Psoas muscle (tissue), 8 donors: ENCODE measurements around the gene DNAJB12. TPM values are rescaled to one million over a fixed set of nuclear protein-coding genes. Genes with fewer than 3 reads are reported as not detected.

Experiments used
- ATAC-seq, 4 donors: fragments of 200-7000 bp; cut with Tn5 transposase; one replicate each; pipeline ENCODE4 v1.9.1; 2020; ENCODE audit warnings: moderate library complexity in 3 of 4, mild to moderate bottlenecking in 2 of 4
- DNase-seq, 2 donors: peaks; one replicate each; pipeline ENCODE4 v3.0.0-alpha.2; 2020
- H3K27ac ChIP-seq: fragments of 200-600 bp; one replicate; pipeline ENCODE4 v1.8.0; 2022
- H3K27me3 ChIP-seq, 3 donors: fragments of 200-600 bp in 1 of 3; one replicate each; pipeline versions ENCODE4 v1.6.1 to v1.8.0; 2013 to 2022; ENCODE audit warnings: low read length in 2 of 3, mild to moderate bottlenecking in 2 of 3, moderate library complexity in 1 of 3; ENCODE audit not compliant: insufficient read depth in 3 of 3
- H3K36me3 ChIP-seq, 2 donors: fragments of 200-600 bp in 1 of 2; one replicate each; pipeline versions ENCODE4 v1.6.1 to v1.8.0; 2013 to 2022; ENCODE audit warnings: low read depth in 1 of 2, mild to moderate bottlenecking in 1 of 2, moderate library complexity in 1 of 2; ENCODE audit not compliant: insufficient read depth in 1 of 2
- H3K4me1 ChIP-seq: fragments of 200-600 bp; one replicate; pipeline ENCODE4 v1.8.0; 2022
- H3K4me3 ChIP-seq: fragments of 200-600 bp; one replicate; pipeline ENCODE4 v1.8.0; 2022; ENCODE audit warnings: mild to moderate bottlenecking
- H3K9me3 ChIP-seq: fragments of 200-600 bp; one replicate; pipeline ENCODE4 v1.8.0; 2022
- CTCF ChIP-seq: fragments of 200-600 bp; IDR thresholded peaks from one replicate; pipeline ENCODE4 v1.8.0; 2022; ENCODE audit warnings: antibody characterized with exemption
- WGBS, 3 donors: extraction: QIAGEN DNeasy Blood & Tissue Kit; methylation state at CpG; one replicate each; pipeline versions ENCODE4 v1.1.6 to v1.1.7; 2013; 5-methylcytosine and 5-hydroxymethylcytosine counted together
- intact Hi-C, 2 donors: fragments of 100-400 bp; cut with DNase I; formaldehyde crosslinking; loops; one replicate each; pipeline versions ENCODE4 v1.11.0 to v1.14.2; 2022
- polyA plus RNA-seq, 3 donors: library from polyadenylated mRNA; stranded (reverse); fragments of 200-250 nt; gene quantifications; one replicate each; pipeline ENCODE4 v1.2.3, GENCODE V29; 2013
- total RNA-seq, 4 donors: library from RNA; stranded (reverse); fragmentation: NEBNext Ultra II Directional in 2 of 4; extraction: Animal tissue kit (Norgen Biotek cat#: 25700) in 2 of 4; gene quantifications; one replicate each; pipeline versions ENCODE4 v1.2.1 to v1.2.4, GENCODE V29; 2021 to 2023
- donor health status: healthy with polysubstance abuse.
- donor health status: DM: no; HTN: no; CAD: no; lungs with moderate emphysema.
- donor health status: Bipolar disorder and iron deficiency.
- donor health status: healthy.
- donor health status: DM: yes; HTN: yes; CAD: no.
- donor health status: DM: no; HTN: no; CAD: no.
- donor health status: DM: no; HTN: no; CAD: no.
- donor health status: DM: yes; HTN: yes; CAD: no.

Gene DNAJB12
- total and polyA plus RNA-seq, 7 donors, result 22.1 to 38.7 (median 24.9) TPM

- ATAC-seq (peak; percentile 15 to 59 (median 38)), DNase-seq (peak; percentile 87 to 93)
- intact Hi-C loops, result loop anchor here (2.0 to 10.0 kb wide), 5 partner anchors 204 to 382 kb away; no protein-coding TSS in a partner anchor
- Histone ChIP-seq H3K4me3 (no peak overlapping the region), H3K9me3 (no peaks in the 10 kb centered on the region), H3K27ac (peak overlapping the region; percentile 96), H3K27me3 (no peaks in the 10 kb centered on the region), H3K36me3 (peaks cover 0 to 57% of the 10 kb centered on the region in 2 donors), H3K4me1 (peaks cover 54% of the 10 kb centered on the region)
- peak; percentile 95 for TF ChIP-seq CTCF
- 19 to 30% (median 22%) methylated on average over 5 of the region's 5 CpGs for WGBS, 3 donors
Measured at GRCh38 chr10:72337039-72337629, 17.6 kb downstream of the DNAJB12 start.

DNA sequence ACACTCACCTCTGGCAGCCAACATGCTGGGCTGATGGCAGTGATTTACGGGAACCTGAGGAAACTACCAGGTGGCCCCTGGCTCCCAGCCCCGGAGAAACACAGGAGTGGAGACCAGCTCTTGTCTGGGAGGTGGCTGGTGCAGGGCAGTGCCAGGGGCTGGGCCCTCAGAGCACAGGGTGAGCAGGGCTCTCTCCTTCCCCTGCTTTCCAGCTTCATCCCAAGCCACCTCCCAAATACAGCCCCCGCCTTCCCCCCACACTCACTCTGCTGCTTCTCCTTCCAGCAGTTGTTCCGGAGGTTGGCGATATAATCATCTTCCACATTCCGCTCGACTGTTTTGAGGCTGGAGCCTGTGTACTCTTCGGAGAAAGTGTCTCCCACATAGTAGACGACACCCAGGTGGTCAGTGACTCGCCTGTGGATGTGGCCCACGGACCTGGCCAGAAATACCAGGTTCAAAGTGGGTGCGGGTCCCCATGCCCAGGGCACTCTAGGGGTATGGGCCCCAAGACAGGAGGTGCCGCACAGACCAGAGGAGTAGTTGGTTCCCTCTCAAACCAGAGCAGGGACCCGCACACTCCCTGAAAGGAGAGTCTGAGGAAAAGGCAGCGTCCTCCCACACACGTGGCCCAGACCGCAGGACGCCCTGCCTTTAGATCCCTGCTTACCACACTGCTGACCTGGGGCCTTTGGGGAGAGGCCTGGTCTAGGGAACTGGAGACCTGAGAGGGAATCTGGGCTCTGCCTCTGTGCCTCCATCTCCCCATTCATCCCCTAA, 18.3 kb downstream of the DNAJB12 start:
- no peak for DNase-seq
- H3K4me3 ChIP-seq, result no peak overlapping the region

GRCh38 chr10:72335394-72336258, 19.1 kb downstream of the DNAJB12 start:
- DNase-seq (peak; percentile 77 to 89), ATAC-seq (peak; percentile 64 to 76 (median 70))
- H3K27me3 ChIP-seq, result no peaks in the 10 kb centered on the region
- peaks cover 68% of the 10 kb centered on the region for H3K4me1 ChIP-seq
- peaks cover 0 to 42% of the 10 kb centered on the region in 2 donors for H3K36me3 ChIP-seq
- peak overlapping the region; percentile 96 for H3K27ac ChIP-seq
- no peak for TF ChIP-seq CTCF
- intact Hi-C loops, result loop anchor here (2.0 to 10.0 kb wide), 5 partner anchors 203 to 381 kb away; no protein-coding TSS in a partner anchor
- 23 to 34% (median 29%) methylated on average over 19 to 20 of the region's 20 CpGs for WGBS, 3 donors
- no peaks in the 10 kb centered on the region for H3K9me3 ChIP-seq
- H3K4me3 ChIP-seq, result peak overlapping the region; percentile 23

More for the DNA sequence above, 18.3 kb downstream of the DNAJB12 start:
- H3K36me3 ChIP-seq, result peaks cover 0 to 51% of the 10 kb centered on the region in 2 donors
- peak overlapping the region; percentile 96 for H3K27ac ChIP-seq
- TF ChIP-seq CTCF, result no peak
- peaks cover 61% of the 10 kb centered on the region for H3K4me1 ChIP-seq
- no peaks in the 10 kb centered on the region for H3K27me3 ChIP-seq
- H3K9me3 ChIP-seq, result no peaks in the 10 kb centered on the region
- ATAC-seq, result no peak
- WGBS, 3 donors, result 58 to 69% (median 60%) methylated on average over 18 of the region's 18 CpGs
- intact Hi-C loops, result loop anchor here (2.0 to 10.0 kb wide), 5 partner anchors 204 to 382 kb away; no protein-coding TSS in a partner anchor

- Histone ChIP-seq H3K27me3 (no peaks in the 10 kb centered on the region), H3K36me3 (peaks cover 0 to 35% of the 10 kb centered on the region in 2 donors), H3K4me1 (peaks cover 60% of the 10 kb centered on the region), H3K4me3 (peak overlapping the region; percentile 23), H3K27ac (peak overlapping the region; percentile 96), H3K9me3 (no peaks in the 10 kb centered on the region)
- TF ChIP-seq CTCF, result no peak
- DNase-seq, result peak; percentile 91 to 93
- WGBS, 3 donors, result 7 to 11% (median 11%) methylated on average over 16 of the region's 16 CpGs
- ATAC-seq, result peak; percentile 61 to 84 (median 79)
- intact Hi-C loops, result loop anchor here (5.0 to 10.0 kb wide), 5 partner anchors 113 to 380 kb away; partner anchors contain the start of genes ANAPC16 (in 1 of the 2) and ASCC1 (in 1 of the 2)
Measured at GRCh38 chr10:72334825-72335393, 19.8 kb downstream of the DNAJB12 start.
